ENCODE measurements around the gene DBH. TPM values are rescaled to one million over a fixed set of nuclear protein-coding genes. Genes with fewer than 3 reads are reported as not detected.

Gene DBH
- total RNA-seq, 3 donors from 2014 or later, result not detected

DNA sequence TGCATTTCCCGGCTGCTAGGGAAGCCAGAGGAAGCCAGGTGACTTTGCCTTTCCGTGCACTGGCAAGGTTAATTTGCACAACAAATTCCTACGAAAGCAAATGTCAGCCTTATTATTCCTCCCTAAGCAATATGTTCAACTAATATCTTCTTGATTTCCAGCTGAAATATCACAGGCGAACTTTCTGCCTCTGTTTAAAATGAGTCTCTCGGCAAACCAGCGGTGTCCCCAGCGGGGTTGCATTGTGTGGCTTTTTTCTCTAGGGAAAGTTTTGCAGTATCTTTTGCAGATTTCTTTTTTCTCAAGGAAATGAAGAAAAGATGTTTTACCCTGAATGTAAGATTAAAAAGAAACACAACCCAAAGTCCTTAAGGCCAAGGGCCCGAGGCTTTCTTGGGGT, 1.9 kb downstream of the DBH start:
- intact Hi-C loops (cut with DNase I, micrococcal nuclease), result no loop called here
- TF ChIP-seq, protein P1, sequence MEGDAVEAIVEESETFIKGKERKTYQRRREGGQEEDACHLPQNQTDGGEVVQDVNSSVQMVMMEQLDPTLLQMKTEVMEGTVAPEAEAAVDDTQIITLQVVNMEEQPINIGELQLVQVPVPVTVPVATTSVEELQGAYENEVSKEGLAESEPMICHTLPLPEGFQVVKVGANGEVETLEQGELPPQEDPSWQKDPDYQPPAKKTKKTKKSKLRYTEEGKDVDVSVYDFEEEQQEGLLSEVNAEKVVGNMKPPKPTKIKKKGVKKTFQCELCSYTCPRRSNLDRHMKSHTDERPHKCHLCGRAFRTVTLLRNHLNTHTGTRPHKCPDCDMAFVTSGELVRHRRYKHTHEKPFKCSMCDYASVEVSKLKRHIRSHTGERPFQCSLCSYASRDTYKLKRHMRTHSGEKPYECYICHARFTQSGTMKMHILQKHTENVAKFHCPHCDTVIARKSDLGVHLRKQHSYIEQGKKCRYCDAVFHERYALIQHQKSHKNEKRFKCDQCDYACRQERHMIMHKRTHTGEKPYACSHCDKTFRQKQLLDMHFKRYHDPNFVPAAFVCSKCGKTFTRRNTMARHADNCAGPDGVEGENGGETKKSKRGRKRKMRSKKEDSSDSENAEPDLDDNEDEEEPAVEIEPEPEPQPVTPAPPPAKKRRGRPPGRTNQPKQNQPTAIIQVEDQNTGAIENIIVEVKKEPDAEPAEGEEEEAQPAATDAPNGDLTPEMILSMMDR (IDR thresholded peaks at IDR 0.05), result no peak
- Histone ChIP-seq H3K4me3 (no peak overlapping the region), H3K36me3 (ENCODE audit: low read depth) (no peaks in the 10 kb centered on the region), H3K4me1 (ENCODE audit: low read depth) (no peaks in the 10 kb centered on the region), H3K9me3 (no peaks in the 10 kb centered on the region)
- ATAC-seq, result no peak
- DNase-seq, result peak in 1 of 3 donors; percentile 1

DNA sequence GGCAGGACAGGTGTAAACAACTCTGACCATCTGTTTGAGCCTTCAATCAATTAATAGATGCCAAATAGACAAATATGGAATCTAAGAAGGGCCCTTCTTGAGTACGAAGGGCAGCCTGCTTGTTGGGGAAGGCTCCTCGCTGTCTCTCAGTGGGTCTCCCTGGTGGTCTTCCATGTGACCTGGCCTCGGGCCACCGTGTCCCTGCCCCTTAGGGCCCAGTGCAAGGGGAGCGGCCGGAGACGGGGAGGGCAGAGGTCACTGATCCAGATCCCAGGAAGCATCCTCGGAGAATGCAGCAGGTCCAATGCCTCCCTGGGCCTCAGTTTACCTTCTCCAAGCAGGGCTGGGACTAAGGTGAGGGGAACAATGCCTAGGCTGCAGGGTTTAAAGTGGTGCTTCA, 2.5 kb downstream of the DBH start:
- ATAC-seq (no peak), DNase-seq (peak in 1 of 3 donors; percentile 31)
- no peaks in the 10 kb centered on the region for H3K9me3 ChIP-seq
- TF ChIP-seq, protein P1 (IDR thresholded peaks at IDR 0.05), result no peak
- intact Hi-C loops (cut with DNase I, micrococcal nuclease), result no loop called here
- H3K36me3 ChIP-seq (ENCODE audit: low read depth), result no peaks in the 10 kb centered on the region
- H3K4me3 ChIP-seq, result no peak overlapping the region
- no peaks in the 10 kb centered on the region for H3K4me1 ChIP-seq (ENCODE audit: low read depth)

DNA sequence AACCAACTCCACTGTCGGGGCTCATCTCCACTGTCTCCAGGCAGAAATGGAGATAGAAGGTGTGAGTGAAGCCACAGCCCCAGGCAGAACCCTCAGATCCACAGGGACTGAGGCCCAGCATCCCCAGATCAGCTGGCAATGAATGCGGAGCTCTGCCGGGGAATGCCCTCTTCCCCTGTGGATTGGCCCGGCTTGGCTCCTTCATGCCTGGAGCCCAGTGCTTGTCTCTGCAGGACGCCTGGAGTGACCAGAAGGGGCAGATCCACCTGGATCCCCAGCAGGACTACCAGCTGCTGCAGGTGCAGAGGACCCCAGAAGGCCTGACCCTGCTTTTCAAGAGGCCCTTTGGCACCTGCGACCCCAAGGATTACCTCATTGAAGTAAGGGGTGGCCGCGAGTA, 3.5 kb downstream of the DBH start:
- no peaks in the 10 kb centered on the region for H3K4me1 ChIP-seq (ENCODE audit: low read depth)
- intact Hi-C loops (cut with DNase I, micrococcal nuclease), result no loop called here
- DNase-seq, result no peak
- H3K4me3 ChIP-seq, result no peak overlapping the region
- ATAC-seq, result no peak
- no peaks in the 10 kb centered on the region for H3K36me3 ChIP-seq (ENCODE audit: low read depth)
- TF ChIP-seq, protein P1 (IDR thresholded peaks at IDR 0.05), result no peak
- no peaks in the 10 kb centered on the region for H3K9me3 ChIP-seq

DNA sequence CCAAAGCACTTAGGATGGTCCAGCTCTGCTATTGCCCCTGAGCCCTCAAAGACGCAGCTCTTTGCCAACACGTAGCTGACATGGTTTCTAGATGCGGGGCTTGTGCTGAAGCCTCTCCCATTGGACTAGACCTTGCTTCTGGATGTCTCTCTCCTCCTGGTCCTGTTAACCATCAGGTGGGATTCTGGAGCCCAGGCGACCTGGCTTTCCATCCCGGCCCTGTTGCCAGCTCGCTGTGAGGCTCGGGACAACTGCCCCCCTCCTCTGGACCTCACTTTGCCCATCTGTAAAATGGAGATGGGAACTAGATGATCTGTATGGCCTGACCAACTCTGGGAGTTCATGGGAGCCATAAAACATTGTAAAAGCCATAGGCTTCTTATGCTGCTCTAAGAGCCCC, 4.0 kb downstream of the DBH start:
- no peak overlapping the region for H3K4me3 ChIP-seq
- no peaks in the 10 kb centered on the region for H3K9me3 ChIP-seq
- no peaks in the 10 kb centered on the region for H3K36me3 ChIP-seq (ENCODE audit: low read depth)
- no peak for ATAC-seq
- no peaks in the 10 kb centered on the region for H3K4me1 ChIP-seq (ENCODE audit: low read depth)
- no peak for DNase-seq
- intact Hi-C loops (cut with DNase I, micrococcal nuclease), result no loop called here
- TF ChIP-seq, protein P1 (IDR thresholded peaks at IDR 0.05), result no peak

DNA sequence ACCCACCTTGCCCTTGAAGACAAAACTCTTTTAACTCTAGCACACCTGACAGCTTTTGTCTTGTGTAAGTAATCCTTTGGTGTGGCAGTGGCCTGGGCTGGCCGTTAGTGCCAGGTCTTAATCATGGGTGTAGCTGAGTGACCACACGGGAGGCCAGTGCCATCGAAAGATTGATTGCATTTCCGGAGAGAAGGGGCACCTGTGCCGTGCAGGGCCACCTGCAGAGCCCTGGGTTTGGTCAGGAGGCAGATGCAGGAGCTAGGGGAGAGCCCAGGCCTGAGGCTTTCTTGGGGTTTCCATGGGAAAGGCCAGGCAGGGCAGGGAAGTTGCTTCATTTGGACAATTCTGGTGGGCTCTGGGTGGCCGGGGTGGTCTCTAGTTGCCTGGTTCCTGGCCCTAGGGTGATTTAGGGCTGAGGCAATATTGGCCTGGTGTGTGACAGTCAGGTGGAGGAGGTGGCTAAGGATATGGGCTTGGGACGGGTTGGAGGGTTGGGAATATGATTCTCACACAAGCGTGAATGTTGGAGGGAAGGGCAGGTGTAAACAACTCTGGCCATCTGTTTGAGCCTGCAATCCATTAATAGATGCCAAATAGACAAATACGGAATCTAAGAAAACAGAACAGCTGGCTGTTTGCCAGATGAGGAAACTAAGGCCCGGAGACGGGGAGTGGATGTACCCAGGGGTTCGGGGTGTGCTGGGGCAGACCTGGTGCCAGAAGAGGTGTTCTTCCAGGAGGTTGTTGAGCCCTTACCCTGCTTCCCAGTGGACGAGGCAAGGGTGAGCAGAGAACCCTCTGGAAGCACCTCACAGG, 4.6 kb downstream of the DBH start:
- ATAC-seq, result no peak

More for the DNA sequence above, 4.6 kb downstream of the DBH start:
- TF ChIP-seq, protein P1 (IDR thresholded peaks at IDR 0.05), result no peak
- H3K4me3 ChIP-seq, result no peak overlapping the region
- H3K9me3 ChIP-seq, result no peaks in the 10 kb centered on the region
- peak in 1 of 3 donors; percentile 15 for DNase-seq
- intact Hi-C loops (cut with DNase I, micrococcal nuclease), result no loop called here
- no peaks in the 10 kb centered on the region for H3K4me1 ChIP-seq (ENCODE audit: low read depth)
- no peaks in the 10 kb centered on the region for H3K36me3 ChIP-seq (ENCODE audit: low read depth)

All from mucosa of descending colon (tissue), 3 donors.